ENCODE measurements around the gene MTCH1.
A peak's percentile ranks its signal among the peaks of the same experiment; 100 is the strongest.

The MTCH1 gene, protein sequence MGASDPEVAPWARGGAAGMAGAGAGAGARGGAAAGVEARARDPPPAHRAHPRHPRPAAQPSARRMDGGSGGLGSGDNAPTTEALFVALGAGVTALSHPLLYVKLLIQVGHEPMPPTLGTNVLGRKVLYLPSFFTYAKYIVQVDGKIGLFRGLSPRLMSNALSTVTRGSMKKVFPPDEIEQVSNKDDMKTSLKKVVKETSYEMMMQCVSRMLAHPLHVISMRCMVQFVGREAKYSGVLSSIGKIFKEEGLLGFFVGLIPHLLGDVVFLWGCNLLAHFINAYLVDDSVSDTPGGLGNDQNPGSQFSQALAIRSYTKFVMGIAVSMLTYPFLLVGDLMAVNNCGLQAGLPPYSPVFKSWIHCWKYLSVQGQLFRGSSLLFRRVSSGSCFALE

GRCh38 chr6:36985808-36986703 lies at the start of gene MTCH1:
Gene MTCH1, minus strand, starts transcription at chr6:36986196. Its CDS starts 23 bp downstream, at chr6:36986173.
- TF ChIP-seq, protein P1, sequence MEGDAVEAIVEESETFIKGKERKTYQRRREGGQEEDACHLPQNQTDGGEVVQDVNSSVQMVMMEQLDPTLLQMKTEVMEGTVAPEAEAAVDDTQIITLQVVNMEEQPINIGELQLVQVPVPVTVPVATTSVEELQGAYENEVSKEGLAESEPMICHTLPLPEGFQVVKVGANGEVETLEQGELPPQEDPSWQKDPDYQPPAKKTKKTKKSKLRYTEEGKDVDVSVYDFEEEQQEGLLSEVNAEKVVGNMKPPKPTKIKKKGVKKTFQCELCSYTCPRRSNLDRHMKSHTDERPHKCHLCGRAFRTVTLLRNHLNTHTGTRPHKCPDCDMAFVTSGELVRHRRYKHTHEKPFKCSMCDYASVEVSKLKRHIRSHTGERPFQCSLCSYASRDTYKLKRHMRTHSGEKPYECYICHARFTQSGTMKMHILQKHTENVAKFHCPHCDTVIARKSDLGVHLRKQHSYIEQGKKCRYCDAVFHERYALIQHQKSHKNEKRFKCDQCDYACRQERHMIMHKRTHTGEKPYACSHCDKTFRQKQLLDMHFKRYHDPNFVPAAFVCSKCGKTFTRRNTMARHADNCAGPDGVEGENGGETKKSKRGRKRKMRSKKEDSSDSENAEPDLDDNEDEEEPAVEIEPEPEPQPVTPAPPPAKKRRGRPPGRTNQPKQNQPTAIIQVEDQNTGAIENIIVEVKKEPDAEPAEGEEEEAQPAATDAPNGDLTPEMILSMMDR (conservative IDR thresholded peaks at IDR 0.05) = no peak
- TF ChIP-seq ZFX (IDR thresholded peaks at IDR 0.05) = peak; percentile 86
- H3K27ac ChIP-seq = peak within 1 kb of the TSS; percentile 93

DNA sequence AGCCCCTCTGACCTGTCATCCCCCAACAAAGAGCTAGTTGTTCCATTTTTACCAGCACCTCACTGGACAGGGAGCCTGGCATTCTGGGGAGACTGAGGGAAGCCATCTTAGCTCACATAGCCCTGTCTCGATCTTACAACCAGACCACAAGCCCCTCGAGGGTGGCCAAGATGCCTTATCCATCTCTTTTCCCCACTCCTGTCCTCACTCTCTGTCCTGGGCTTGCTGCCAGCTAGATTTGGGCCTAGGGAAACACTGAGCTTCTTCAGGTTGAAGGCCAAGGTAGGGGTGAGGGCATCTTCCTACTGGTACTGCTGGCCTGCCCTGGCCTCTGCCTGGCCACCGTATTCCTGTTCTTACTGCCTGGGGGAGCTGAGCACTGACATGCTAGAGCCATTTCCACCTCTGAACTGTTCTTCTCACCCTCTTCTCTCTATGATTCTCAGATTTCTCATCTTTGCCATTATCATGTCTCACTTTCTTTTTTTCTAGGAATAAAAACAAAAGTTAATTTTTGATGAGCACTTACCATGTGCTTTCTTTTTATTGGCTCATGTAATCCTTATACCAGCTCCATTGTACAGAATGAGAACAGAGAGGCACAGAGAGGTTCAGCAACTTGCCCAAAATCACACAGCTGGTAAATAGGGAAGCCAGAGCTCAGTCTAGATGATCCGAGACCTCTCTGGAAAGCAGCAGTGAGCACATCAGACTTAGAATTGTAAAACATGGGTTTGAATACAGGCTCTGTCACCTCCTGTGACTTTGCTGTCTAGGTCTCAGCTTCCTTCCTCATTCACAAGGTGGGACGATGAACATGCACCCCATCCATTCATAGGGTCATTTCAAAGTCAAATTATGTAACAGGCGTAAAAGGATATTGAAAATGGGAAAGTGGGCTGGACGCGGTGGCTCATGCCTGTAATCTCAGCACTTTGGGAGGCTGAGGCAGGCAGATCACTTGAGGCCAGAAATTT lies 48.1 kb upstream of the MTCH1 start:
- H3K27ac ChIP-seq = no peak overlapping the region
- no peak for TF ChIP-seq ZFX (IDR thresholded peaks at IDR 0.05)
- TF ChIP-seq, protein P1 (conservative IDR thresholded peaks at IDR 0.05) = no peak

GRCh38 chr6:37033255-37033654 lies 47.3 kb upstream of the MTCH1 start:
- H3K27ac ChIP-seq = no peak overlapping the region
- TF ChIP-seq, protein P1 (conservative IDR thresholded peaks at IDR 0.05) = no peak
- no peak for TF ChIP-seq ZFX (IDR thresholded peaks at IDR 0.05)

DNA sequence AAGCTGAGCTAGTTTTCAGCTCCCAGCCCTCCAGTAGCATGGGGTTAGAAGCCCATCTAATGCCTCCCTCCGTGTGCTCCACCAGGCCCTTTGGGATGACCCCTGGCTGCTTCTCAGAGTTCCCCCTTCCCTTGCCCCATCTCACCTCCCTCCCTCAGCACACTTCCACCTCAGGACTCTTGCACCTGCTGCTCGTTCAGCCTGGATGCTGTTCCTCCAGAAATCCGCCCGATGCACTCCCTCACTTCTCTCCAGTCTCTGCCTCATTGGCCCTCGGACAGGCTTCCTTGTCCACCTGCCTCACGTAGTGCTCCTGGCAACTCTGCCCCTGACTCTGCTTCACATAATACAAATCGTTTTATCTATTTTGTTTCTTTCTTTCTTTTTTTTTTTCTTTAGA lies 46.2 kb upstream of the MTCH1 start:
- TF ChIP-seq ZFX (IDR thresholded peaks at IDR 0.05) = no peak
- TF ChIP-seq, protein P1 (conservative IDR thresholded peaks at IDR 0.05) = no peak
- no peak overlapping the region for H3K27ac ChIP-seq

GRCh38 chr6:37030599-37030998 lies 44.6 kb upstream of the MTCH1 start:
- H3K27ac ChIP-seq = no peak overlapping the region
- TF ChIP-seq, protein P1 (conservative IDR thresholded peaks at IDR 0.05) = no peak

GRCh38 chr6:37029249-37029971 lies 43.4 kb upstream of the MTCH1 start:
- H3K27ac ChIP-seq = no peak overlapping the region
- TF ChIP-seq, protein P1 (conservative IDR thresholded peaks at IDR 0.05) = peak; percentile 73
- no peak for TF ChIP-seq ZFX (IDR thresholded peaks at IDR 0.05)
